HL-60 (cell line): ENCODE results near the gene NKX2-3.

Experiments
- CTCF ChIP-seq: IDR thresholded peaks from one replicate; pipeline ENCODE4 v1.5.1; 2011; ENCODE audit warnings: low read length, control low read depth, inconsistent platforms; ENCODE audit not compliant: insufficient read depth
- POLR2AphosphoS5 ChIP-seq: IDR thresholded peaks from 2 replicates; pipeline ENCODE4 v1.6.1; 2012; ENCODE audit warnings: low read depth
- REST ChIP-seq: IDR thresholded peaks from 2 replicates; pipeline ENCODE4 v1.6.1; 2012; ENCODE audit warnings: low read depth; ENCODE audit not compliant: insufficient replicate concordance

- TF ChIP-seq CTCF (no peak), REST (no peak), POLR2AphosphoS5 (no peak)
These were observed 7.1 kb downstream of the NKX2-3 start for GRCh38 chr10:99539820-99540219.
